SIG-M5 treated with dmso at 0.1 percent for 504 hours (cell line): ENCODE results near the gene COBL.

ENCODE experiments used
- DNase-seq: peaks from one replicate; lab custom pipeline; 2025; ENCODE audit not compliant: unreplicated experiment; lab: John Stamatoyannopoulos, UW

The COBL gene

GRCh38 chr7:51276091-51276605, 40.5 kb downstream of the COBL start:
- no peak for DNase-seq

DNA sequence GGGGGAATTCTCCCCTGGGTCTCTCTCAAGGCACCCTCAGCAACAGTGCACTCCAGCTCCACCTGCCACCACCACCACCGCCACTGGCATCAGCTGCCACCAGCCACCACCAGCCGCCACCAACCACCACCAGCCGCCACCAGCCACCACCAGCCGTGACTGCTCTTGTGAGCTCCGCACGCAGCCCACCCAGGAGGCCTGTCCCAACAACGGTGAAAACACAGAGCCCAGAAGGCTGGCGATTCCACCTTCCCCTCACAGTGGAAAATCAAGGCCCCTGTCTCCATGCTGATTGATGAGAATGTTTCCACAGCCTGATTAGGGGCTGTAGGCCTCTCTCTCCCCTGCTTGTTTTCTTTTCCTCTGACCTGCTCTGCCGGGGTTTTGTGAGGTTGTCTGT, 41.1 kb downstream of the COBL start:
- no peak for DNase-seq

DNA sequence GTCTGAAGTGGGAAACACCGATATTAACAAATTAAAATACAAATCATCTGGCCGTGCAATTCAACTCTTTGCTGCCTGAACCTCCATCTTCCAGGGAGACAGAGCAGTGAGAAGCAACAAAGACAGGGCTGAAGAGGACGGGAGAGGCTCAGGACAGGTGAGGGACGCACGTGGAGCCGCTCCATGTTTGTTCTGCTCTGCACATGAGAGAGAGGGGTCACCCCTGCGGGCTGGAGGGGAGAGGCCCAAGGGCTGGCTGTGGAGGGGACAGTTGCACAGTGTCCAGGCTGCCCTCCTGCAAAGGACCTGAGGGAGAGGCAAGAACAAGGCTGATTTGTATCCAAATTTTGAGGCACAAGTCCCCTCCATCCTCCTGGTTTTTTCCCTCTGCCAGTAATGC, 41.7 kb downstream of the COBL start:
- DNase-seq: no peak

DNA sequence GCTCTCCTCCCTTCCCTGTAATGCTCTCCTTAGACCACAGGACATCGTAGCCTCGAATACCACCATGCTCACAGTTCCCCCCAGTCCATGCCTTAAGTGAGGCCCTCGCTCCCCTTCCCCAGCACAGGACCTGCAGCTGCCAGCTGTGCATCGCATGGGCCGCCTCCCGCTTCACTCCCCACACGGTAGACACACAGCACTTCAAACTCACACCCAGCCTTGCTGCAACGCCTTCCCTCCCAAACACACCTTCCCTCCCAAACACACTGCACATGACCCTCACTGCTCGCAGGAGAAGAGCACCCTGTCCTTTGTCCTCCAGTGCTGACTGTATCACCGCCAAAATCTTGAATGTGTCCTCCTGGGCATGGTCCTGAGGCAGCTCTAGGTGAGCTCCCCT, 42.6 kb downstream of the COBL start:
- no peak for DNase-seq

DNA sequence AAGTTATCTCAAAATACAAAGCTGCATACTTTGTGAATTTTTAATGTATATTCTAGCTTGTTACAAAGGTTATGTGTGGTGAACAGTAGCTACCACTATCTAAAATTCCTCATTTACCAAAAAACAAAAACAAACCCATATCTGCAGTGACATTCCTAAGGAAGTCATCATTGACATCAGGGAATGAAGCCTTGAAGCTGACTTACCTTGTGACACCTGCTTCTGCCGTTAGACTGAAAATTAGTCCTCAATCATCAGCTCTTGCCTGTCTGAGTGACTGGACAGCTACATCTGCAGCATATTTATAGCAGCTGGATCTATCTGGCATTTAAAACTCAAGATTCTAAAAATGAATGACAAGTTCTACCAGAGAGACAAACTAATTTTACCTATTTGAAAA, 43.2 kb downstream of the COBL start:
- no peak for DNase-seq

- no peak for DNase-seq
Observed at GRCh38 chr7:51270965-51271364, 45.6 kb downstream of the COBL start.

- no peak for DNase-seq
Observed at GRCh38 chr7:51269911-51270310, 46.7 kb downstream of the COBL start.

- no peak for DNase-seq
Observed at GRCh38 chr7:51269321-51269720, 47.3 kb downstream of the COBL start.

GRCh38 chr7:51268859-51269258, 47.8 kb downstream of the COBL start:
- DNase-seq: no peak

GRCh38 chr7:51267169-51267568, 49.4 kb downstream of the COBL start:
- no peak for DNase-seq

GRCh38 chr7:51265066-51265907, 51.3 kb downstream of the COBL start:
- no peak for DNase-seq

DNA sequence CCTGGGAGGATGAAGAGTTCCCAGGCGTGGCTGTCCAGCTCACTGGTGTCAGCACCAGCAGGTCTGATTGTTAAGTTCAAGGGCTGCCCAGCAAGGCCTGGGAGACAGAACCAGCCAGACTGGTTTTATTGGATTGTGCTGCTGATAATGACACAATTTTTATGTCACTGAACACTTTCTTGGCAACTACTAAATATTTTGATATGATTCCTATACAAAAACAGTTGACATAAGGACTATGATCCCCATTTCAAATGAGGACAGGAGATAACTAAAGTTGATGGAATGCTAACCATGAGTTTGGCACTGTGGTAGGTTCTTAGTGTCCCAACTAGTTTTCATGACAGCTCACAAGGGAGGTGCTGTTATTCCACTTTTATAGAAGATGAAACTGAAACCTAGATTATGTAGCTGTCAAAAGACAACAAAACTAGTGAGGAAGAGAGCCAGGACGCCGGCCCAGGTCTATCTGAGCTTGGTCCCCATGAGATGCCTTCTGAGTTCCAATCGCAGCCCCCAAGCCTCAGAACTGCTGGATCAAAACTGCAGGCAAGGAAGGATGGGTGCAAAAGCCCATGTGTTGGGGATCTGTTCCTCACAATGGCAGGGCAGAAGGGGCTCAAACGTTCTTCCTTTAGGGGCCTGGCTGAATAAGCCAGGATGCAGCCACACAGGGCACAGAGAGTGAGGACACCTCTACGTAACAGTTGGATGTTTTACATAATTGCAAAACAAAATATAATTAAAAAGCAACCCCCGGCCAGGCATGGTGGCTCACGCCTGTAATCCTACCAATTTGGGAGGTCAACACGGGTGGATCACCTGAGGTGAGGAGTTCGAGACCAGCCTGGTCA, 52.8 kb downstream of the COBL start:
- peak; percentile 85 for DNase-seq

- DNase-seq: no peak
Observed at GRCh38 chr7:51262796-51263531, 53.6 kb downstream of the COBL start.

GRCh38 chr7:51261950-51262795, 54.4 kb downstream of the COBL start:
- DNase-seq: no peak

DNA sequence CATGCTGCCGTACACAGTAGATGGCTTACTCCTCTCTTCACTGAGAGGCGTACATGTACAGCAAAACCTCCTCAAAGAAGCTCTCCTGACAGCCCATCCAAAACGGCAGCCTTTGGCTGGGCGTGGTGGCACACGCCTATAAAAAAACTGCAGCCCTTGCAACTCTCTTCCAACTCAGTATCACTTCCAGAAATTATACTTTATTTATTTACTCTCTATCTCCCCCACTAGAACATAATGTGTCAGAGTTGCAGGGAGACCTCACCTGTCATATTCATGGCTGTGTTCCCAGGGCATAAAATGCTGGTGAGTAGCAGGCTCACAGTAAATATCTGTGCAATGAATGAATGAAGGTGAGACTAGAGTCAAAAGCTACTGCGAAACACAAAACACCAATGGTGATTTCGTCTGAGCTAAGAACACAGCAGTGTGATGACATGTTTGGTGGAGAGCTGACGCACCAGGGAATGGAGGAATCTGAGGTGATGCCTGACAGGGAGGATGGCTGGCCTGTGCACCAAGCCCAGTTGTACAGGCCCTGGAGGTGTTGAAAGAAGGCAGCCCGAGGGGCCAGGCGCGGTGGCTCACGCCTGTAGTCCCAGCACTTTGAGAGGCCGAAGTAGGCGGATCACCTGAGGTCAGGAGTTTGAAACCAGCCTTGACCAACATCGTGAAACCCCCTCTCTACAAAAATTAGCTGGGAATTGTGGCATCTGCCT, 55.3 kb downstream of the COBL start:
- no peak for DNase-seq

DNA sequence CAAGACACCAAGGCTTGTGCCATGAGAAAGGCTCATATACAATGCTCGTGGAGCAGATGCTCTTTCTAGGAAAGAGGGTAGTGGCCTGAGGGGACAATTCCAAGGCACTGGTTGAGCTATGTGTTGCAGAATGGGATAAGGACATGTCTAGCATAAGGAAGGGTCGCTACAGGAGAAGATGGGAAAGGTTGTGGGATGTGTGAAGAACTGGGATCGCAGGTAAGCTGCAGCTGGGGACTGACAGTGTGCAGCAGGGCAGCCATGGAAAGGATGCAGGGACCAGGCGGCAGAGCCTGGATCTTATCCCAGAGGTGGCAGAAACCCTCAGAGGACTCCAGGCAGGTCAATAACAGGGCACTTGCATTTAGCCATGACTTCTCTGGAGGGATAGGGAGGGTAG, 56.1 kb downstream of the COBL start:
- DNase-seq: no peak

DNA sequence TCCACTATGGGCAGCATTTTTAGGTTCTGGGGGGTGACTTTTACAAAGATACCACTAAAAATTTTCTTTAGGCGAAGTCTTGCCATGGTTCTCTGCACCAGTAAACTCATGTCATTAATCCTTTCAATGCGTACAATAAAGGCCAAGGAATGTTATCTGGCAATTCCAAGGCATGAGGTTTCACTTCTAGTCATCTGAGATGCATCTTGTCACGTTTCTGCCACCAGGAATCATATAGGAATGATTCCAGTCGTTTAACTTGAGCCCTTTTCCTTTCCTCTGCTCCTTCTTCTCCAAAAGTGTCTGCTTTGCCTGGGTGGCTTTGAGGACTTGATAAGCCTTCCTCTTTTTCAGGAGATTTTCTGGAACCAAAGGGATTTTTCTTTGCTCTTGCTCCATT, 56.8 kb downstream of the COBL start:
- DNase-seq: no peak

DNA sequence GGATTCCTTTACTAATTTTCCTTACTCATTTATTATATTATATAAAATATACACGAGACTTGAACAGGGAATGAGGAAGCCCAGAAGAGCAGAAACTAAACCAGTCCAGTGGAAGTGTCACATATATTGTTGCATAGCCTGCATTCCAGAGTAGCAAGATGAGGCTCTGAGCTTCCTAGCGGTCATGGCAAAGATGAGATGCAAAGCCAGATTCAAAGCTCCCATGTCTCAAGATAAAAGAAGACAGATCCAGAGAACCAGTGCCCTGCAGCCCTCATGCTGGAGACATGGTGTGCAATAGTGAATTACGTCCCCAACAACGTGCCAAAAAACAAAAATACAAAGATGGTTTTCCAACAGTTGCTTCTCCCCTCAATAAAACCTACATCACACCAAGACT, 59.7 kb downstream of the COBL start:
- DNase-seq: no peak

DNA sequence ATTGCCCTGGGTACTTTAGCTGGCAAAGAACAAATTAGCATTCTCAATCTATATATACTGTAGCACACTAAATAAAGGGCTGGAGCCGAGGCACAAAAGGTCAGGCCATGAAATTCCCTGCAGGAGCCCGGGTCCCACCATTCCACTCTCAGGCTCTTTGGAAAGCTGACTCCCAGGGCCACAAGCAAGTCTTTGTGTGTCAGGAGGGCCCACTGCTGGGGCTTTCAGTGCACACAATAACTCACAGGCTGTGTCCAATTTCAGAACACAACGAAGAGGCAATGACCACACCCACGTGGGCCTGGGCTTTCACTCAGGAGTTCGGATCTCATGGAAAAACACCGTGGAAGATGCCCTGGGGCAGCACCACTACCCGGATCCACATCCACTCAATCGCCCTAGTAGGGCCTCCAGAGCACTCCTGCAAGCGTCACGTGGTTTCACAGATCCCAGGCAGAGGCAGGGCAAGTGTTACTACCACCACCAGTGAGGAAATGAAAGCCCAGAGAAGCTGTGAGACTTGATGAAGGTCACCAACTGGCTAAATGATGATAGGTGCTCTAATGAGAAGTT, 60.3 kb downstream of the COBL start:
- no peak for DNase-seq
